LNCaP clone FGC (cell line): ENCODE measurements around the gene TFAP2D.

ENCODE experiments used
- DNase-seq: peaks from one replicate; pipeline ENCODE4 v3.0.0-alpha.2; 2011; ENCODE audit warnings: low read depth
- H3K4me3 ChIP-seq: 2 replicates; pipeline ENCODE4 v1.5.1; 2011; ENCODE audit warnings: mild to moderate bottlenecking, low read depth, low read length, control low read depth
- TF ChIP-seq, protein P1 (sequence below): IDR thresholded peaks from 2 replicates; pipeline ENCODE4 v1.5.1; 2012; ENCODE audit warnings: mild to moderate bottlenecking; ENCODE audit not compliant: control insufficient read depth, insufficient read depth; ENCODE audit errors: extremely low read depth

TFAP2D gene

DNA sequence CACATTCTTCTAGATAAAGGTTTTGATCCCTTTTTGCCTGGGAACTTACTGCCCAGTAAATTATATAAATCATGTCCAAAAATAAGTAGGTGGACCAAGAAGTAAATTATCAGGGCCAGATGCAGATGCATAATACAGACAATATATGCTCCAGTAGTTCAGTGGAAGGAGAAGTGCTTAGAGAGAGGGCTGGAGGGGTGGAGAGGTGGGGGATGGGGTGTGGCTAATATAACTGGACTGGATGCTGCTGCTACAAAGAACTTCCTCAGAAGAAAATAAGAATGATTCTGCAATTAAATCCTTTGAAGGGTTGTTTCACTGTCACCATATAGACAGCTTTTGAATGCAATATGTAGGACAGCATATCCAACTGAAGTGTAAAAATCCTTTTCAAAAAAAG is 14.8 kb upstream of the TFAP2D start:
- no peak for DNase-seq
- TF ChIP-seq, protein P1, sequence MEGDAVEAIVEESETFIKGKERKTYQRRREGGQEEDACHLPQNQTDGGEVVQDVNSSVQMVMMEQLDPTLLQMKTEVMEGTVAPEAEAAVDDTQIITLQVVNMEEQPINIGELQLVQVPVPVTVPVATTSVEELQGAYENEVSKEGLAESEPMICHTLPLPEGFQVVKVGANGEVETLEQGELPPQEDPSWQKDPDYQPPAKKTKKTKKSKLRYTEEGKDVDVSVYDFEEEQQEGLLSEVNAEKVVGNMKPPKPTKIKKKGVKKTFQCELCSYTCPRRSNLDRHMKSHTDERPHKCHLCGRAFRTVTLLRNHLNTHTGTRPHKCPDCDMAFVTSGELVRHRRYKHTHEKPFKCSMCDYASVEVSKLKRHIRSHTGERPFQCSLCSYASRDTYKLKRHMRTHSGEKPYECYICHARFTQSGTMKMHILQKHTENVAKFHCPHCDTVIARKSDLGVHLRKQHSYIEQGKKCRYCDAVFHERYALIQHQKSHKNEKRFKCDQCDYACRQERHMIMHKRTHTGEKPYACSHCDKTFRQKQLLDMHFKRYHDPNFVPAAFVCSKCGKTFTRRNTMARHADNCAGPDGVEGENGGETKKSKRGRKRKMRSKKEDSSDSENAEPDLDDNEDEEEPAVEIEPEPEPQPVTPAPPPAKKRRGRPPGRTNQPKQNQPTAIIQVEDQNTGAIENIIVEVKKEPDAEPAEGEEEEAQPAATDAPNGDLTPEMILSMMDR: no peak
- no peak overlapping the region for H3K4me3 ChIP-seq

DNA sequence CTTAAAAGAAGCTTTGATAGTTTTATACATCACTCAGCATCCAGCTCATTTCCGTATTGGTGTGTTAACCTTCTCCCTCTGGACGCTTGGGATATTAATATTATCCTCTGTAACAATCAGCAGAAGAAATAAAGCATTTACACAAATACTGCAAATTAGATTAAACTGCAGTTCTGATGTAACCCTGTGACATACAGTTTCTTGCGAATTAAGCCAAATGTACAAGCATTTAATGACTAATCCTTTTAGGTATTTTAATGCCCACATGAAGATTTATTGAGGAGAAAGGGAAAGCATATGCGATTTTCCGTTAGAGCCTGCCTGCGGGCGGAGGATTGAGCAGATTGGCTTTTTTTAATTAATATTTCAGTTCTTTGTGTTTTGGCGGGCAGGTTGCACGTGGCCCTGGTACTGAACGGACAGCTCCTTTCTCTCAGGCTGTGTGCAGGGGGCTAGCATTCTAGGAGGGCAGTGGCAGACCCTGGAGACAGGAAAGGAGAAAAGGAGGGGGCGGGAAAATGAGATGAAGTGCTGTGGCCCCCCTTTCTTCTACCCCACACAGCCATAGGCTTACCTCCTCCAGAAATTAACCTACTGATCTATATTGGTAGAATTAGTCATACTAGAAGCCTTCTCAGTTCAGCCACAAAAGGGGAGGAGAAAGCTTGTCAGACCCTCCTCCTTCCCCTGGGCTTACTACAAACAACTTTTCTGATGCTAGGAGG is 14.1 kb upstream of the TFAP2D start:
- TF ChIP-seq, protein P1: no peak
- DNase-seq: no peak
- no peak overlapping the region for H3K4me3 ChIP-seq

DNA sequence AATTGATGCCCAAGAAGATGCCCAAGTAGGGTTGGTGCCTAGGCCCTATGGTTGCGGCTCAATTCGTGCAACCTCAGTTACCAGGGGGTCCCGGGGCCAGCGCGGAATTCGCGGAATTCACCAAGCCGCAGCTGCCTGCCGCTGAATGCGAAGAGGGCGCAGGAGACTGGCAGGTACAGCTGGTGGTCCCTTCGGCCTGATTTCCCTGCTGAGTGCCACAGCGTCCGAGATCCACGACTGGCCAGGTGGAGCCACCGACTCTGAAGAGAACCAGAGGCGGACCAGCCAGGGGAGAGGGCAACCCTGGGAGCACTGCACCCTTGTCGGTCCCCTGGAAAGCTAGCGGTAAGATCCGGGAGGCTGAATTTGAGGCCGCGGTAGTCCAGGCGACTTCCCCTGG is 6.8 kb upstream of the TFAP2D start:
- H3K4me3 ChIP-seq: no peak overlapping the region
- DNase-seq: no peak
- TF ChIP-seq, protein P1: no peak

DNA sequence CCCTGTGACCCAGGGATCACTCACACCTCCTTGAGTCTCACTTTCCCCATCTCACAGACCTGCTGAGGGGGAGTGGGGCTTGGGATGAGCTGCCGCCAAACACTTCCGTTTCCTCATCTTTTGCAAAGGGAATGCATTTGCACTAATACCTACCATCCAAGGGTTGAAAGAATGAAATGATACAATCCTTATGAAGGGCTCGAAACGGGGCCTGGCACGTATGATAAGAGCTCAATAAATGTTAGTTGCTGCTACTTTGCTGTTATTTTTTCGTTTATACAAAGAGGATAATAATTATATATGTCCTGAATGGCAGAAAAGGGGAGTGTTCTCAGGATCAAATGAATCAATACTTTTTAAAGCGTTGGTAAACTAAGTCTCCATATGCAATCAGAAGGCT is 6.1 kb upstream of the TFAP2D start:
- TF ChIP-seq, protein P1: no peak
- DNase-seq: no peak
- H3K4me3 ChIP-seq: no peak overlapping the region

DNA sequence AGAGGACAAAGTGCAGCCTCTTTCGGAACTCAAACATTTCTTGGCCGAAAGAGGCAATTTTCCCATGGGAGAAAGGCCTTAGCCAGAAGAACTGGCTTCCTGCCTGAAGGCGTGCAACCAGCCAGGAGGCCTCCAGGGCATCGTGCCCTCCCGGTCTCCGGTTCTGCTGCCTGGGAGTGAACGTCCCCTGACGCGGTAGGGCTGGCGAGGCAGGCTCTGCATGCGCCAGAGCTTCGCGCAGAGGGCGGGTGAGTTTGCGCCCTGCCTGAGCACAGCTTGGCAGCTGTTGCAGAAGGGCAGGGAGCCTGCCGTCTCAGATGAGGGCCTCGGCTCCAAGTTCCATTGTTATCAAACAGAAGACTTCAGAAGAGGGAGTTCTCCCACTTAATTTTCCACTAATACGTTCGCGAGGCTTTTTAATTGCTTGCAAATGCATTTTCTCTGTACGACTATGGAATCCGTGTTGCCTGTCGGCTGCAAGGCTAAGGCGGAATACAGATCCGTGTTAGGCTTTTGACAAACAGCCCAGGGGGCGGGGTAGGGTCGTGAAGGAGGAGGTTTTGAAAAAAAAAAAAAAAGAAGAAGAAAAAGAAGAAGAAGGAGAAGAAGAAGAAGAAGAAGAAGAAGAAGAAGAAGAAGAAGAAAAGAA is 5.5 kb upstream of the TFAP2D start:
- TF ChIP-seq, protein P1: no peak

DNA sequence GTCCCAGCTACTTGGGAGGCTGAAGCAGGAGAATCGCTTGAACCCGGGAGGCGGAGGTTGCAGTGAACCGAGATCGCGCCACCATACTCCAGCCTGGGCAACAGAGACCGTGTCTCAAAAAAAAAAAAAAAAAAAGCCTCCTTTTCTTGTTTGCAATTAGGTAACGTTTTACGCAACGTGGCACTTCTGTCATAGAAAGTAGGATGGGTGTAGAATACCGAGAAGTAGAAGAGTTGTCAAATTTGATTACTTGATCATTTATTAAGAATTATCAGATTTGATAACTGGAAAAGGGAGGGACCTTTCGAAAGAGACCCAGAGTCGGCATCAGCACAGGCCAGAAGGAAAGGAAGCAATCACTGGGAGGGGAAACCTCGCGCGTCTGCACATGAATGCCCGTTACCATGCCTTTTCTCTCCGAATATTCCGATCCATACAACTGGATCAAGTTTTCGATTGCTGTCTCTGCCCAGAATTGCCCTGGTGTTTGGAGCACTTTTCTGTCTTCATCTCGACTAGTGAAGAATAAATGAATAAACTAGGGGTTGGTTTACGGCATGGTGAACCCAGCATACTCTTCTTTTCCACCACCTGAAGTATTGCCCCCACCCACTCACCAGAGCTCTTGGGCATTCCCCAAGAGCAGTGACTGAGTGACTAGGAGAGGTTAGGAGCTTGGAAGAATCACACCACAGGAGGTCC is 4.5 kb upstream of the TFAP2D start:
- TF ChIP-seq, protein P1: no peak
- DNase-seq: no peak
- no peak overlapping the region for H3K4me3 ChIP-seq

More for the DNA sequence above, 5.5 kb upstream of the TFAP2D start:
- DNase-seq: no peak
- no peak overlapping the region for H3K4me3 ChIP-seq
